Hematopoietic multipotent progenitor cell treated with erythropoietin and hydrocortisone succinate and interleukin-3 and kit ligand, for 6 days (in vitro differentiated cells): Measurements from ENCODE around the gene NHERF1.

ENCODE experiments used
- DNase-seq: peaks from one replicate; pipeline ENCODE4 v3.0.0-alpha.2; 2015

The NHERF1 gene

GRCh38 chr17:74748529-74749278 lies at the start of gene NHERF1:
NHERF1 (plus strand) TSS chr17:74748628; CDS start chr17:74748847, 219 bp downstream.
- DNase-seq, result peak; percentile 96

- no peak for DNase-seq
Observed at GRCh38 chr17:74699236-74699635, 49.2 kb upstream of the NHERF1 start.

GRCh38 chr17:74702116-74702871 lies 46.1 kb upstream of the NHERF1 start:
- no peak for DNase-seq

GRCh38 chr17:74703311-74703710 lies 45.1 kb upstream of the NHERF1 start:
- DNase-seq, result no peak

GRCh38 chr17:74704544-74704943 lies 43.9 kb upstream of the NHERF1 start:
- no peak for DNase-seq

GRCh38 chr17:74711058-74711824 lies 37.2 kb upstream of the NHERF1 start:
- DNase-seq, result no peak

GRCh38 chr17:74712301-74712700 lies 36.1 kb upstream of the NHERF1 start:
- no peak for DNase-seq

- peak; percentile 67 for DNase-seq
Observed at GRCh38 chr17:74712756-74713155, 35.7 kb upstream of the NHERF1 start, which contains the start of gene CD300LF. CD300LF (minus strand) TSS chr17:74712923; CDS start chr17:74712866, 57 bp downstream.

- DNase-seq, result peak; percentile 49
Observed at GRCh38 chr17:74713171-74713755, 35.2 kb upstream of the NHERF1 start.

GRCh38 chr17:74715144-74715543 lies 33.3 kb upstream of the NHERF1 start:
- peak; percentile 47 for DNase-seq

GRCh38 chr17:74720506-74720905 lies 27.9 kb upstream of the NHERF1 start:
- no peak for DNase-seq

GRCh38 chr17:74722782-74723181 lies 25.6 kb upstream of the NHERF1 start:
- DNase-seq, result no peak

GRCh38 chr17:74723891-74724290 lies 24.5 kb upstream of the NHERF1 start:
- no peak for DNase-seq

GRCh38 chr17:74725111-74725510 lies 23.3 kb upstream of the NHERF1 start:
- no peak for DNase-seq

- DNase-seq, result no peak
Observed at GRCh38 chr17:74728033-74728701, 20.3 kb upstream of the NHERF1 start.

- no peak for DNase-seq
Observed at GRCh38 chr17:74728702-74729075, 19.7 kb upstream of the NHERF1 start.

- DNase-seq, result no peak
Observed at GRCh38 chr17:74729368-74729767, 19.1 kb upstream of the NHERF1 start.

- DNase-seq, result no peak
Observed at GRCh38 chr17:74729866-74730265, 18.6 kb upstream of the NHERF1 start.

GRCh38 chr17:74730491-74731346 lies 17.7 kb upstream of the NHERF1 start:
- DNase-seq, result no peak

- no peak for DNase-seq
Observed at GRCh38 chr17:74731347-74731605, 17.2 kb upstream of the NHERF1 start.

GRCh38 chr17:74732042-74732867 lies 16.2 kb upstream of the NHERF1 start:
- no peak for DNase-seq
